ENCODE measurements around the gene RBM15.

DNA sequence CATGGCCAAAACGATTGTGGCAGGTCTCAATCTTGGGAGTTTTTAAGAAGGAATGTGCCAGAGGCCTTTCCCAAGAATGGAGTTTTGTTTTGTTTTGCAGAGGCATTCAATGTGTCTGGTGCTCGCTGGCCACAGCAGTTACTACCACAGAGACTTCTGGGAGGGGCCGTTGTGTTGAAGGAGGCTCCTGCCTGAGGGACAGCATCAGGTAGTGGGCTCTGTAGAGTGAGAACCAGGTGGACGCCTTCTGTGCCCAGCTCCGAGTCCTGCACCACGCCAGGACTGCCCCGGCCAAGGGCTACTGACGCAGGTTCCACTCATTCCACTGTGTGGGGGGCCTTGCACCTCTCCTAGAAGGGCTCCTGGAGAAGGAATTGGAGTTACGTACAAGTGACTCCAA is 44.9 kb upstream of the RBM15 start:
- TF ChIP-seq POLR2A (IDR thresholded peaks at IDR 0.05) (no peak), CTCF (IDR thresholded peaks at IDR 0.05) (no peak), EP300 (IDR thresholded peaks at IDR 0.05) (no peak)
